SK-N-SH (cell line): Measurements from ENCODE around the gene PROX1. TPM values are rescaled to one million over a fixed set of nuclear protein-coding genes. Genes with fewer than 3 reads are reported as not detected.

Source experiments
- CTCF ChIA-PET: fragments of 300-600, 350-600 bp; formaldehyde crosslinking; extraction: SDS; loops from one replicate; lab custom pipeline; 2021; lab: Yijun Ruan, JAX
- POLR2A ChIA-PET: fragments of 350-600 bp; sonication (Branson Sonifier 250); formaldehyde crosslinking; extraction: SDS; loops from one replicate; lab custom pipeline; 2020; ENCODE audit warnings: antibody characterized with exemption, inconsistent platforms; lab: Yijun Ruan, JAX
- DNase-seq: peaks from one replicate; pipeline ENCODE4 v3.0.0; 2012
- H2AFZ ChIP-seq: fragments of 200-600 bp; sonication (generic); 2 replicates; pipeline ENCODE4 v1.8.1; 2016; ENCODE audit warnings: antibody characterized with exemption, mild to moderate bottlenecking, low read depth
- H3F3A ChIP-seq: fragments of 200-600 bp; sonication (generic); replicated peaks from 2 replicates; pipeline ENCODE3; 2016; ENCODE audit warnings: antibody characterized with exemption, mild to moderate bottlenecking; ENCODE audit not compliant: insufficient read depth
- H3K27ac ChIP-seq, 2 experiments: fragments of 200-500 bp in 1 of 2; fragments of 200-600 bp in 1 of 2; sonication (Bioruptor generic) in 1 of 2; sonication (generic), shearing (Covaris generic) in 1 of 2; 2 replicates each; pipeline versions ENCODE4 v1.5.1 to v1.6.1; 2014 to 2016; ENCODE audit warnings: low read depth in 2 of 2, inconsistent platforms in 1 of 2, low read length in 1 of 2, mild to moderate bottlenecking in 1 of 2, mixed read lengths in 1 of 2
- H3K27me3 ChIP-seq: fragments of 200-600 bp; sonication (generic), shearing (Covaris generic); 2 replicates; pipeline ENCODE4 v1.6.1; 2016; ENCODE audit warnings: mixed run types; ENCODE audit not compliant: insufficient read depth
- H3K36me3 ChIP-seq, 2 experiments: fragments of 200-500 bp in 1 of 2; fragments of 200-600 bp in 1 of 2; sonication (Bioruptor generic) in 1 of 2; sonication (generic) in 1 of 2; replicated peaks in 1 of 2; 2 replicates each; pipeline versions ENCODE3 to v1.5.1; 2014 to 2016; ENCODE audit warnings: low read length in 1 of 2, mild to moderate bottlenecking in 1 of 2; ENCODE audit not compliant: insufficient read depth in 2 of 2, control insufficient read depth in 1 of 2
- H3K4me1 ChIP-seq, 2 experiments: fragments of 200-500 bp in 1 of 2; fragments of 200-600 bp in 1 of 2; sonication (Bioruptor generic) in 1 of 2; sonication (generic), shearing (Covaris generic) in 1 of 2; 2 replicates each; pipeline versions ENCODE4 v1.5.1 to v1.6.1; 2014 to 2016; ENCODE audit warnings: low read depth in 1 of 2, low read length in 1 of 2, mixed run types in 1 of 2; ENCODE audit not compliant: insufficient read depth in 2 of 2, control insufficient read depth in 1 of 2
- H3K4me2 ChIP-seq: fragments of 200-600 bp; sonication (generic), shearing (Covaris generic); 2 replicates; pipeline ENCODE4 v1.6.1; 2017; ENCODE audit warnings: mixed run types
- H3K4me3 ChIP-seq, 2 experiments: fragments of 200-500 bp in 1 of 2; fragments of 200-600 bp in 1 of 2; sonication (Bioruptor generic) in 1 of 2; sonication (generic), shearing (Covaris generic) in 1 of 2; 2 replicates each; pipeline versions ENCODE4 v1.5.1 to v1.8.1; 2014 to 2016; ENCODE audit warnings: low read depth in 2 of 2, inconsistent platforms in 1 of 2, low read length in 1 of 2, mild to moderate bottlenecking in 1 of 2, mixed read lengths in 1 of 2, moderate library complexity in 1 of 2
- H3K79me2 ChIP-seq: fragments of 200-600 bp; sonication (generic); 2 replicates; pipeline ENCODE4 v1.8.1; 2017; ENCODE audit warnings: mild to moderate bottlenecking; ENCODE audit not compliant: insufficient read depth
- H3K9ac ChIP-seq: fragments of 200-600 bp; sonication (generic); 2 replicates; pipeline ENCODE4 v1.6.1; 2017; ENCODE audit warnings: mixed run types
- H3K9me2 ChIP-seq: fragments of 200-600 bp; sonication (generic); 2 replicates; pipeline ENCODE4 v1.6.1; 2017; ENCODE audit warnings: mixed run types
- H3K9me3 ChIP-seq: fragments of 200-600 bp; sonication (generic); 2 replicates; pipeline ENCODE4 v1.6.1; 2017; ENCODE audit warnings: mixed run types, mild to moderate bottlenecking, moderate library complexity
- H4K20me1 ChIP-seq: fragments of 200-600 bp; sonication (generic); 2 replicates; pipeline ENCODE4 v1.6.1; 2017; ENCODE audit warnings: mild to moderate bottlenecking, mixed run types; ENCODE audit not compliant: insufficient read depth
- CHD2 ChIP-seq: fragments of 150-350 bp; IDR thresholded peaks from 2 replicates; pipeline ENCODE4 v1.6.1; 2018; ENCODE audit warnings: low read length; ENCODE audit not compliant: partially characterized antibody
- ELF1 ChIP-seq: IDR thresholded peaks from 2 replicates; pipeline ENCODE4 v1.4.0; 2012
- EZH2phosphoT487 ChIP-seq: fragments of 200-600 bp; sonication (generic); IDR thresholded peaks from 2 replicates; pipeline ENCODE4 v1.6.1; 2017; ENCODE audit warnings: low read depth, mixed run types, mild to moderate bottlenecking, antibody characterized with exemption, moderate library complexity, borderline replicate concordance
- FOSL2 ChIP-seq: IDR thresholded peaks from 2 replicates; pipeline ENCODE4 v1.4.0; 2012; ENCODE audit warnings: low read depth, mild to moderate bottlenecking, moderate library complexity, borderline replicate concordance
- FOXJ3 ChIP-seq: sonication (generic); formaldehyde crosslinking; IDR thresholded peaks from 2 replicates; pipeline ENCODE4 v1.5.1; 2020; ENCODE audit warnings: mild to moderate bottlenecking, missing genetic modification reagents
- FOXM1 ChIP-seq: IDR thresholded peaks from 2 replicates; pipeline ENCODE4 v1.4.0; 2012; ENCODE audit warnings: low read depth, mild to moderate bottlenecking
- GABPA ChIP-seq: IDR thresholded peaks from 2 replicates; pipeline ENCODE4 v1.4.0; 2012; ENCODE audit warnings: low read depth, mild to moderate bottlenecking
- IRF3 ChIP-seq: fragments of 150-350 bp; IDR thresholded peaks from 2 replicates; pipeline ENCODE4 v1.6.1; 2016; ENCODE audit warnings: mild to moderate bottlenecking, low read depth, low read length
- MEF2A ChIP-seq: IDR thresholded peaks from 2 replicates; pipeline ENCODE4 v1.4.0; 2012; ENCODE audit warnings: low read depth, borderline replicate concordance
- RAD21 ChIP-seq: IDR thresholded peaks from 2 replicates; pipeline ENCODE4 v1.6.1; 2012; ENCODE audit warnings: mild to moderate bottlenecking, low read length
- RCOR1 ChIP-seq: fragments of 150-350 bp; IDR thresholded peaks from 2 replicates; pipeline ENCODE4 v1.6.1; 2017; ENCODE audit warnings: antibody characterized with exemption, low read length
- REST ChIP-seq: IDR thresholded peaks from 2 replicates; pipeline ENCODE4 v1.6.1; 2012; ENCODE audit warnings: mild to moderate bottlenecking, low read depth, low read length, moderate library complexity
- RXRA ChIP-seq: IDR thresholded peaks from 2 replicates; pipeline ENCODE4 v1.4.0; 2012; ENCODE audit warnings: low read depth, mild to moderate bottlenecking, borderline replicate concordance
- SIN3A ChIP-seq: IDR thresholded peaks from 2 replicates; pipeline ENCODE4 v1.6.1; 2012; ENCODE audit warnings: low read depth, mild to moderate bottlenecking, low read length, moderate library complexity, borderline replicate concordance
- SMC3 ChIP-seq: IDR thresholded peaks from 2 replicates; pipeline ENCODE4 v1.6.1; 2012; ENCODE audit warnings: low read depth, low read length, improper control_type of control experiment
- TCF12 ChIP-seq: IDR thresholded peaks from 2 replicates; pipeline ENCODE4 v1.4.0; 2012
- TEAD4 ChIP-seq: IDR thresholded peaks from 2 replicates; pipeline ENCODE4 v1.4.0; 2012; ENCODE audit warnings: mild to moderate bottlenecking, borderline replicate concordance; ENCODE audit not compliant: insufficient read depth
- USF2 ChIP-seq: fragments of 150-350 bp; IDR thresholded peaks from 2 replicates; pipeline ENCODE4 v1.6.1; 2017; ENCODE audit warnings: antibody characterized with exemption, low read length, low read depth, borderline replicate concordance
- YY1 ChIP-seq: IDR thresholded peaks from 2 replicates; pipeline ENCODE4 v1.4.0; 2012; ENCODE audit warnings: low read depth, mild to moderate bottlenecking
- whole genome bisulfite sequencing: methylation state at CpG from one replicate; pipeline ENCODE4 v1.1.6; 2017; ENCODE audit warnings: low lambda C conversion rate; 5-methylcytosine and 5-hydroxymethylcytosine counted together
- polyA plus RNA-seq, 3 experiments: library from polyadenylated mRNA; depleted of rRNA; stranded (reverse); fragments of >200 nt; gene quantifications; 2 replicates each; pipeline ENCODE4 v1.2.3, GENCODE V29; 2012
- TF ChIP-seq, protein P1 (sequence below): IDR thresholded peaks from 2 replicates; pipeline ENCODE4 v1.4.0; 2012; ENCODE audit warnings: low read depth, borderline replicate concordance
- TF ChIP-seq, protein P2 (sequence below): IDR thresholded peaks from 2 replicates; pipeline ENCODE4 v1.4.0; 2012; ENCODE audit warnings: low read depth, borderline replicate concordance

The PROX1 gene
- polyA plus RNA-seq, 1 of the 3 experiments (the other 2 are of a cell fraction) = 0.25 TPM

GRCh38 chr1:214071469-214071868 lies 83.7 kb downstream of the PROX1 start (continued):
- TF ChIP-seq, protein P1, sequence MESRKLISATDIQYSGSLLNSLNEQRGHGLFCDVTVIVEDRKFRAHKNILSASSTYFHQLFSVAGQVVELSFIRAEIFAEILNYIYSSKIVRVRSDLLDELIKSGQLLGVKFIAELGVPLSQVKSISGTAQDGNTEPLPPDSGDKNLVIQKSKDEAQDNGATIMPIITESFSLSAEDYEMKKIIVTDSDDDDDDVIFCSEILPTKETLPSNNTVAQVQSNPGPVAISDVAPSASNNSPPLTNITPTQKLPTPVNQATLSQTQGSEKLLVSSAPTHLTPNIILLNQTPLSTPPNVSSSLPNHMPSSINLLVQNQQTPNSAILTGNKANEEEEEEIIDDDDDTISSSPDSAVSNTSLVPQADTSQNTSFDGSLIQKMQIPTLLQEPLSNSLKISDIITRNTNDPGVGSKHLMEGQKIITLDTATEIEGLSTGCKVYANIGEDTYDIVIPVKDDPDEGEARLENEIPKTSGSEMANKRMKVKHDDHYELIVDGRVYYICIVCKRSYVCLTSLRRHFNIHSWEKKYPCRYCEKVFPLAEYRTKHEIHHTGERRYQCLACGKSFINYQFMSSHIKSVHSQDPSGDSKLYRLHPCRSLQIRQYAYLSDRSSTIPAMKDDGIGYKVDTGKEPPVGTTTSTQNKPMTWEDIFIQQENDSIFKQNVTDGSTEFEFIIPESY = no peak
- TF ChIP-seq YY1 = no peak
- TF ChIP-seq RAD21 = no peak
- no peak for TF ChIP-seq SIN3A
- no peak for TF ChIP-seq GABPA
- no peak for TF ChIP-seq IRF3
- TF ChIP-seq, protein P2, sequence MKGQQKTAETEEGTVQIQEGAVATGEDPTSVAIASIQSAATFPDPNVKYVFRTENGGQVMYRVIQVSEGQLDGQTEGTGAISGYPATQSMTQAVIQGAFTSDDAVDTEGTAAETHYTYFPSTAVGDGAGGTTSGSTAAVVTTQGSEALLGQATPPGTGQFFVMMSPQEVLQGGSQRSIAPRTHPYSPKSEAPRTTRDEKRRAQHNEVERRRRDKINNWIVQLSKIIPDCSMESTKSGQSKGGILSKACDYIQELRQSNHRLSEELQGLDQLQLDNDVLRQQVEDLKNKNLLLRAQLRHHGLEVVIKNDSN = no peak
- TF ChIP-seq MEF2A = no peak
- no peak for TF ChIP-seq CHD2

GRCh38 chr1:214072426-214073157 lies 84.8 kb downstream of the PROX1 start:
- Histone ChIP-seq H3K27ac (no peak overlapping the region), H3K27me3 (no peaks in the 10 kb centered on the region), H3K9me2 (no peaks in the 10 kb centered on the region), H2AFZ (no peak overlapping the region), H3K4me3 (no peak overlapping the region), H3K36me3 (no peaks in the 10 kb centered on the region), H3F3A (no peaks in the 10 kb centered on the region), H3K4me2 (no peak overlapping the region), H3K79me2 (no peaks in the 10 kb centered on the region), H4K20me1 (no peaks in the 10 kb centered on the region), H3K9me3 (no peaks in the 10 kb centered on the region), H3K9ac (no peak overlapping the region), H3K4me1 (no peaks in the 10 kb centered on the region; a peak in 1 of 4 replicates)
- ChIA-PET POLR2A (no interaction called here), CTCF (no interaction called here)
- TF ChIP-seq, protein P2 = no peak
- TF ChIP-seq FOXJ3 (CRISPR knock-in tag) = no peak
- no peak for TF ChIP-seq TCF12
- TF ChIP-seq MEF2A = no peak
- no peak for TF ChIP-seq SMC3
- TF ChIP-seq REST = no peak
- no peak for TF ChIP-seq USF2
- TF ChIP-seq RCOR1 = no peak
- TF ChIP-seq EZH2phosphoT487 = no peak
- no peak for TF ChIP-seq FOXM1
- no peak for TF ChIP-seq FOSL2
- no peak for TF ChIP-seq RAD21
- no peak for TF ChIP-seq GABPA
- TF ChIP-seq YY1 = no peak
- TF ChIP-seq ELF1 = no peak
- TF ChIP-seq SIN3A = no peak
- no peak for TF ChIP-seq RXRA
- TF ChIP-seq TEAD4 = no peak
- WGBS = 29% methylated on average over 10 of the region's 10 CpGs
- no peak for DNase-seq
